ENCODE results near the gene LAMC2. TPM values are rescaled to one million over a fixed set of nuclear protein-coding genes. Genes with fewer than 3 reads are reported as not detected.

LAMC2 gene
- polyA plus RNA-seq, 3 donors: not detected

DNA sequence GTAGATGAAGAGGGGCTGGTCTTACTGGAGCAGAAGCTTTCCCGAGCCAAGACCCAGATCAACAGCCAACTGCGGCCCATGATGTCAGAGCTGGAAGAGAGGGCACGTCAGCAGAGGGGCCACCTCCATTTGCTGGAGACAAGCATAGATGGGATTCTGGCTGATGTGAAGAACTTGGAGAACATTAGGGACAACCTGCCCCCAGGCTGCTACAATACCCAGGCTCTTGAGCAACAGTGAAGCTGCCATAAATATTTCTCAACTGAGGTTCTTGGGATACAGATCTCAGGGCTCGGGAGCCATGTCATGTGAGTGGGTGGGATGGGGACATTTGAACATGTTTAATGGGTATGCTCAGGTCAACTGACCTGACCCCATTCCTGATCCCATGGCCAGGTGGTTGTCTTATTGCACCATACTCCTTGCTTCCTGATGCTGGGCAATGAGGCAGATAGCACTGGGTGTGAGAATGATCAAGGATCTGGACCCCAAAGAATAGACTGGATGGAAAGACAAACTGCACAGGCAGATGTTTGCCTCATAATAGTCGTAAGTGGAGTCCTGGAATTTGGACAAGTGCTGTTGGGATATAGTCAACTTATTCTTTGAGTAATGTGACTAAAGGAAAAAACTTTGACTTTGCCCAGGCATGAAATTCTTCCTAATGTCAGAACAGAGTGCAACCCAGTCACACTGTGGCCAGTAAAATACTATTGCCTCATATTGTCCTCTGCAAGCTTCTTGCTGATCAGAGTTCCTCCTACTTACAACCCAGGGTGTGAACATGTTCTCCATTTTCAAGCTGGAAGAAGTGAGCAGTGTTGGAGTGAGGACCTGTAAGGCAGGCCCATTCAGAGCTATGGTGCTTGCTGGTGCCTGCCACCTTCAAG is 57.3 kb downstream of the LAMC2 start:
- H3K27ac Mint-ChIP-seq: peak overlapping the region; percentile 58 to 92 (median 81)
- peak overlapping the region; percentile 17 for H3K4me2 ChIP-seq (replicated peaks; ENCODE audit: extremely low read depth, low read length, poor library complexity, severe bottlenecking)
- H3K4me1 Mint-ChIP-seq: peaks cover 40% of the 10 kb centered on the region
- no peaks in the 10 kb centered on the region for H3K36me3 ChIP-seq (replicated peaks in 1 of 2; ENCODE audit: control insufficient read depth in 1 of 2, insufficient read depth in 2 of 2, low read length in 2 of 2)
- 100% methylated on average over 1 of the region's 5 CpGs for WGBS (ENCODE audit: insufficient coverage)
- H3K79me2 ChIP-seq (ENCODE audit: insufficient read depth, low read length): no peaks in the 10 kb centered on the region
- peak overlapping the region in 1 of 2 donors; percentile 16 for H3K4me3 Mint-ChIP-seq
- peaks cover 34 to 42% of the 10 kb centered on the region in 2 donors for H3K4me1 ChIP-seq (ENCODE audit: control insufficient read depth in 1 of 2, insufficient read depth in 2 of 2, low read length in 2 of 2)
- intact Hi-C loops (cut with micrococcal nuclease): no loop called here
- H3K4me3 ChIP-seq (replicated peaks in 1 of 3; ENCODE audit: low read depth in 2 of 3, low read length in 3 of 3): no peak overlapping the region
- DNase-seq: peak; percentile 42 to 55 (median 51)
- H3K36me3 Mint-ChIP-seq: no peaks in the 10 kb centered on the region
- H3K9me3 ChIP-seq (replicated peaks in 1 of 2; ENCODE audit: control insufficient read depth in 1 of 2, insufficient read depth in 1 of 2, low read length in 2 of 2): no peaks in the 10 kb centered on the region
- H2AFZ ChIP-seq (ENCODE audit: insufficient read depth, low read depth, low read length, poor library complexity, severe bottlenecking): no peak overlapping the region
- H3K27ac ChIP-seq (ENCODE audit: low read depth in 1 of 2, low read length in 2 of 2): peak overlapping the region; percentile 36 to 61
- TF ChIP-seq CTCF (IDR thresholded peaks at IDR 0.05): no peak
- no peak overlapping the region for H3K9ac ChIP-seq (ENCODE audit: insufficient read depth, low read length, poor library complexity, severe bottlenecking)
- H3K27me3 Mint-ChIP-seq (ENCODE audit: low read depth in 3 of 3): peaks cover 3 to 11% (median 3%) of the 10 kb centered on the region in 3 donors
- no peaks in the 10 kb centered on the region for H3K27me3 ChIP-seq (ENCODE audit: control insufficient read depth in 2 of 2, insufficient read depth in 2 of 2, low read length in 2 of 2)
- H4K20me1 ChIP-seq (ENCODE audit: insufficient read depth, low read length): no peaks in the 10 kb centered on the region
- H3K9me3 Mint-ChIP-seq: peaks cover 0 to 2% (median 0%) of the 10 kb centered on the region in 7 donors

- Histone ChIP-seq H2AFZ (ENCODE audit: insufficient read depth, low read depth, low read length, poor library complexity, severe bottlenecking) (no peak overlapping the region), H3K36me3 (replicated peaks in 1 of 2; ENCODE audit: control insufficient read depth in 1 of 2, insufficient read depth in 2 of 2, low read length in 2 of 2) (no peaks in the 10 kb centered on the region), H3K4me3 (replicated peaks in 1 of 3; ENCODE audit: low read depth in 2 of 3, low read length in 3 of 3) (peak overlapping the region in 1 of 3 experiments; percentile 6), H3K4me1 (ENCODE audit: control insufficient read depth in 1 of 2, insufficient read depth in 2 of 2, low read length in 2 of 2) (peaks cover 34 to 42% of the 10 kb centered on the region in 2 donors), H3K27me3 (ENCODE audit: control insufficient read depth in 2 of 2, insufficient read depth in 2 of 2, low read length in 2 of 2) (no peaks in the 10 kb centered on the region), H3K79me2 (ENCODE audit: insufficient read depth, low read length) (no peaks in the 10 kb centered on the region), H3K9ac (ENCODE audit: insufficient read depth, low read length, poor library complexity, severe bottlenecking) (no peak overlapping the region), H3K4me2 (replicated peaks; ENCODE audit: extremely low read depth, low read length, poor library complexity, severe bottlenecking) (peak overlapping the region; percentile 10), H3K27ac (ENCODE audit: low read depth in 1 of 2, low read length in 2 of 2) (peak overlapping the region in 1 of 2 donors; percentile 61), H4K20me1 (ENCODE audit: insufficient read depth, low read length) (no peaks in the 10 kb centered on the region), H3K9me3 (replicated peaks in 1 of 2; ENCODE audit: control insufficient read depth in 1 of 2, insufficient read depth in 1 of 2, low read length in 2 of 2) (no peaks in the 10 kb centered on the region)
- Mint-ChIP-seq H3K4me1 (peaks cover 41% of the 10 kb centered on the region), H3K27me3 (ENCODE audit: low read depth in 3 of 3) (peaks cover 2 to 15% (median 3%) of the 10 kb centered on the region in 3 donors), H3K36me3 (no peaks in the 10 kb centered on the region), H3K9me3 (peaks cover 0 to 2% (median 0%) of the 10 kb centered on the region in 7 donors), H3K4me3 (no peak overlapping the region), H3K27ac (peak overlapping the region; percentile 39 to 92 (median 77))
- peak; percentile 11 to 21 (median 17) for DNase-seq
- WGBS (ENCODE audit: insufficient coverage): 22% methylated on average over 1 of the region's 1 CpG
- intact Hi-C loops (cut with micrococcal nuclease): no loop called here
- TF ChIP-seq CTCF (IDR thresholded peaks at IDR 0.05): no peak
These were observed 58.4 kb downstream of the LAMC2 start for GRCh38 chr1:183244466-183244865.
